NCI-H82 treated with DMSO at 0.1 percent for 48 hours (cell line): ENCODE results near the gene IL17RA.
A peak's percentile ranks its signal among the peaks of the same experiment; 100 is the strongest.
"Not testable (repeated sequence)": the region's sequence is repeated elsewhere in the genome, so short reads cannot be mapped to it uniquely, and the experiment has no call there.

Experiments used
- DNase-seq: peaks from one replicate; lab custom pipeline; 2025; ENCODE audit not compliant: unreplicated experiment; lab: John Stamatoyannopoulos, UW

The IL17RA gene

GRCh38 chr22:17084554-17085276, at the start of gene IL17RA:
IL17RA (plus strand) TSS chr22:17085000; CDS start chr22:17085092, 92 bp downstream.
- DNase-seq: peak; percentile 66

- no peak for DNase-seq
These were observed 49.6 kb upstream of the IL17RA start for GRCh38 chr22:17035246-17035645.

GRCh38 chr22:17035976-17036841, 48.6 kb upstream of the IL17RA start:
- not testable (repeated sequence) for DNase-seq

GRCh38 chr22:17036842-17037711, 47.7 kb upstream of the IL17RA start:
- not testable (repeated sequence) for DNase-seq

GRCh38 chr22:17043521-17043920, 41.3 kb upstream of the IL17RA start:
- no peak for DNase-seq

- no peak for DNase-seq
These were observed 38.0 kb upstream of the IL17RA start for GRCh38 chr22:17046566-17047348.

GRCh38 chr22:17047656-17048055, 37.1 kb upstream of the IL17RA start:
- DNase-seq: no peak

- no peak for DNase-seq
These were observed 28.7 kb upstream of the IL17RA start for GRCh38 chr22:17056058-17056457.

- no peak for DNase-seq
These were observed 28.0 kb upstream of the IL17RA start for GRCh38 chr22:17056807-17057206.

GRCh38 chr22:17057959-17058814, 26.6 kb upstream of the IL17RA start:
- peak; percentile 15 for DNase-seq

GRCh38 chr22:17060126-17060525, 24.7 kb upstream of the IL17RA start:
- no peak for DNase-seq

- no peak for DNase-seq
These were observed 21.2 kb upstream of the IL17RA start for GRCh38 chr22:17063411-17064106.

- DNase-seq: no peak
These were observed 20.2 kb upstream of the IL17RA start for GRCh38 chr22:17064498-17065100.

GRCh38 chr22:17065433-17065832, 19.4 kb upstream of the IL17RA start:
- DNase-seq: no peak

GRCh38 chr22:17072877-17073276, 11.9 kb upstream of the IL17RA start:
- no peak for DNase-seq

- DNase-seq: no peak
These were observed 10.2 kb upstream of the IL17RA start for GRCh38 chr22:17074648-17075002.

GRCh38 chr22:17077255-17077654, 7.5 kb upstream of the IL17RA start:
- DNase-seq: no peak

- no peak for DNase-seq
These were observed 5.2 kb upstream of the IL17RA start for GRCh38 chr22:17079572-17079971.

GRCh38 chr22:17083255-17083654, 1.5 kb upstream of the IL17RA start:
- DNase-seq: no peak
